Measurements from ENCODE around the gene MYO18B.

Gene MYO18B

GRCh38 chr22:26043031-26043430, 301.0 kb downstream of the MYO18B start:
- H3K36me3 ChIP-seq (ENCODE audit: control insufficient read depth, insufficient read depth, low read length) = no peaks in the 10 kb centered on the region
- no peaks in the 10 kb centered on the region for H3K9me3 ChIP-seq (ENCODE audit: control insufficient read depth, low read length)
- no peak overlapping the region for H3K4me3 ChIP-seq (ENCODE audit: insufficient read depth, low read depth, low read length)
- H3K27me3 ChIP-seq (ENCODE audit: control insufficient read depth, insufficient read depth, low read length, poor library complexity, severe bottlenecking) = no peaks in the 10 kb centered on the region
- H3K4me1 ChIP-seq (ENCODE audit: control insufficient read depth, insufficient read depth, low read length) = no peaks in the 10 kb centered on the region
- 89 to 94% methylated on average over 2 of the region's 2 CpGs for WGBS, 2 experiments
- H3K27ac ChIP-seq (ENCODE audit: insufficient read depth, low read depth, low read length, poor library complexity, severe bottlenecking) = no peak overlapping the region

DNA sequence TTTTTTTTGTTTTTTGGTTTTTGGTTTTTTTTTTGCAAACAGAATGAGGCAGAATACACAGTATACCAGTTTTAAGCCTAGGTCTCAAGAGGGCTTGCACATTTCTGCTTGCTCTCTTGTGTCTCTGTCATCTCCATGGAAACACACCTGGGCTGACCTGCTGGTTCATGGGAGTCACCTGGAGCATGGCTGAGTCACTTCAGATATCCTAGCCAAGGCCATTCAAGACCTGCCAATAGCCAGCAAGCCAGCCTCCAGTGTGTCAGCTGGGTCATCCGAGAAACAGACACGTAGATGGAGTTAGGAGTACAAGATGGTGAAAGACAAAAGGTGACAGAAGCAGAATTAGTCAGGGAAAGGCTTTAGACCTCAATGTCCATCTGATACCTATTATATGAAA, 303.1 kb downstream of the MYO18B start:
- H3K9me3 ChIP-seq (ENCODE audit: control insufficient read depth, low read length) = no peaks in the 10 kb centered on the region
- H3K4me3 ChIP-seq (ENCODE audit: insufficient read depth, low read depth, low read length) = no peak overlapping the region
- H3K4me1 ChIP-seq (ENCODE audit: control insufficient read depth, insufficient read depth, low read length) = peaks cover 3% of the 10 kb centered on the region
- no peak overlapping the region for H3K27ac ChIP-seq (ENCODE audit: insufficient read depth, low read depth, low read length, poor library complexity, severe bottlenecking)
- no peaks in the 10 kb centered on the region for H3K36me3 ChIP-seq (ENCODE audit: control insufficient read depth, insufficient read depth, low read length)
- 89 to 90% methylated on average over 2 of the region's 2 CpGs for WGBS, 2 experiments
- H3K27me3 ChIP-seq (ENCODE audit: control insufficient read depth, insufficient read depth, low read length, poor library complexity, severe bottlenecking) = no peaks in the 10 kb centered on the region

DNA sequence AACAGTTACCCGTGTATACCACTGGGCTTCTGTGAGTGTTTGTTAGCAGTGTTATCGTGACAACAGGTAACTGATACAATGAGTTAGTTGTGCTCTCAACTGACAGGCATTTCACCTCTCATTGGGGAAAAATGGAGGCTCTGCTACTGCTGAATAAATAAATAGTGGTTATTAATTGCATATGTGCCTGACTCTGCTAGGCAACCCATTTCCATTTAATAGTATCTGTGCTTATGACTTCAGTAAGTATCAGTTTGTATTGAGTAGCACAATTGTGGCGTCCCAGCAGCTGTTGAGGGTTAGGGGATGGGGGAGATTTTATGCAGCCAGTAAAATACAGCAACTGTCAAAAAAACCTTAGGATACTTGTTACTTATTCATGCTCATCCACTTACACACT, 303.9 kb downstream of the MYO18B start:
- 92 to 100% methylated on average over 2 to 3 of the region's 3 CpGs for WGBS, 2 experiments
- Histone ChIP-seq H3K4me1 (ENCODE audit: control insufficient read depth, insufficient read depth, low read length) (peaks cover 3% of the 10 kb centered on the region), H3K36me3 (ENCODE audit: control insufficient read depth, insufficient read depth, low read length) (no peaks in the 10 kb centered on the region), H3K27ac (ENCODE audit: insufficient read depth, low read depth, low read length, poor library complexity, severe bottlenecking) (no peak overlapping the region), H3K27me3 (ENCODE audit: control insufficient read depth, insufficient read depth, low read length, poor library complexity, severe bottlenecking) (no peaks in the 10 kb centered on the region), H3K9me3 (ENCODE audit: control insufficient read depth, low read length) (no peaks in the 10 kb centered on the region), H3K4me3 (ENCODE audit: insufficient read depth, low read depth, low read length) (no peak overlapping the region)

- 95 to 100% methylated on average over 2 of the region's 2 CpGs for WGBS, 2 experiments
- H3K4me3 ChIP-seq (ENCODE audit: insufficient read depth, low read depth, low read length) = no peak overlapping the region
- no peaks in the 10 kb centered on the region for H3K9me3 ChIP-seq (ENCODE audit: control insufficient read depth, low read length)
- no peaks in the 10 kb centered on the region for H3K27me3 ChIP-seq (ENCODE audit: control insufficient read depth, insufficient read depth, low read length, poor library complexity, severe bottlenecking)
- H3K36me3 ChIP-seq (ENCODE audit: control insufficient read depth, insufficient read depth, low read length) = no peaks in the 10 kb centered on the region
- peaks cover 3% of the 10 kb centered on the region for H3K4me1 ChIP-seq (ENCODE audit: control insufficient read depth, insufficient read depth, low read length)
- no peak overlapping the region for H3K27ac ChIP-seq (ENCODE audit: insufficient read depth, low read depth, low read length, poor library complexity, severe bottlenecking)
Measured at GRCh38 chr22:26047516-26047915, 305.5 kb downstream of the MYO18B start.

- peaks cover 3% of the 10 kb centered on the region for H3K4me1 ChIP-seq (ENCODE audit: control insufficient read depth, insufficient read depth, low read length)
- no peaks in the 10 kb centered on the region for H3K36me3 ChIP-seq (ENCODE audit: control insufficient read depth, insufficient read depth, low read length)
- H3K27ac ChIP-seq (ENCODE audit: insufficient read depth, low read depth, low read length, poor library complexity, severe bottlenecking) = no peak overlapping the region
- no peaks in the 10 kb centered on the region for H3K27me3 ChIP-seq (ENCODE audit: control insufficient read depth, insufficient read depth, low read length, poor library complexity, severe bottlenecking)
- 93 to 94% methylated on average over 8 of the region's 8 CpGs for WGBS, 2 experiments
- H3K9me3 ChIP-seq (ENCODE audit: control insufficient read depth, low read length) = no peaks in the 10 kb centered on the region
- H3K4me3 ChIP-seq (ENCODE audit: insufficient read depth, low read depth, low read length) = no peak overlapping the region
Measured at GRCh38 chr22:26047920-26048319, 305.9 kb downstream of the MYO18B start.

DNA sequence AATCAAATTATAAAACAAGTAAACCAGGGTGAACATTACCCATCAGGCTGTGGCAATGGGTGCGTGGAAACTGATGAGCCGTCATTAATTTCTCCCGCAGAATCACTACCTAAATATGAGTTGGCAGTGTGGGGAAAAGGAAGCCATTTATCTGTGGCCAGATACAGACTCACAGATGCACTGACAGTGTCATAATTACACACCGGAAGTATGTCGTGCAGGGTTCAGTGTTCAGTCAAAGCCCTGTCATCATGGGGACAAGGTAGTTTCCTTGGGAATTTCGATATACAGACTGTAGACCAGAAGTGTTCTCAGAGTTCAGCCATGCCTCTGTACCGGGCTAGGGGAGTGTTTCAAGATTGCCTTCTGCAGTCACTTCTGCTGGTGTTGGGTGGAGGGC, 308.1 kb downstream of the MYO18B start:
- 95 to 96% methylated on average over 7 of the region's 7 CpGs for WGBS, 2 experiments
- Histone ChIP-seq H3K36me3 (ENCODE audit: control insufficient read depth, insufficient read depth, low read length) (no peaks in the 10 kb centered on the region), H3K9me3 (ENCODE audit: control insufficient read depth, low read length) (no peaks in the 10 kb centered on the region), H3K4me3 (ENCODE audit: insufficient read depth, low read depth, low read length) (no peak overlapping the region), H3K4me1 (ENCODE audit: control insufficient read depth, insufficient read depth, low read length) (peaks cover 17% of the 10 kb centered on the region), H3K27ac (ENCODE audit: insufficient read depth, low read depth, low read length, poor library complexity, severe bottlenecking) (no peak overlapping the region), H3K27me3 (ENCODE audit: control insufficient read depth, insufficient read depth, low read length, poor library complexity, severe bottlenecking) (no peaks in the 10 kb centered on the region)

- H3K4me3 ChIP-seq (ENCODE audit: insufficient read depth, low read depth, low read length) = no peak overlapping the region
- no peaks in the 10 kb centered on the region for H3K9me3 ChIP-seq (ENCODE audit: control insufficient read depth, low read length)
- no peak overlapping the region for H3K27ac ChIP-seq (ENCODE audit: insufficient read depth, low read depth, low read length, poor library complexity, severe bottlenecking)
- 72 to 74% methylated on average over 4 of the region's 4 CpGs for WGBS, 2 experiments
- no peaks in the 10 kb centered on the region for H3K27me3 ChIP-seq (ENCODE audit: control insufficient read depth, insufficient read depth, low read length, poor library complexity, severe bottlenecking)
- no peaks in the 10 kb centered on the region for H3K36me3 ChIP-seq (ENCODE audit: control insufficient read depth, insufficient read depth, low read length)
- peaks cover 25% of the 10 kb centered on the region for H3K4me1 ChIP-seq (ENCODE audit: control insufficient read depth, insufficient read depth, low read length)
Measured at GRCh38 chr22:26053737-26054316, 311.8 kb downstream of the MYO18B start.

- Histone ChIP-seq H3K4me3 (ENCODE audit: insufficient read depth, low read depth, low read length) (no peak overlapping the region), H3K9me3 (ENCODE audit: control insufficient read depth, low read length) (no peaks in the 10 kb centered on the region), H3K36me3 (ENCODE audit: control insufficient read depth, insufficient read depth, low read length) (no peaks in the 10 kb centered on the region), H3K27ac (ENCODE audit: insufficient read depth, low read depth, low read length, poor library complexity, severe bottlenecking) (peak overlapping the region; percentile 57), H3K4me1 (ENCODE audit: control insufficient read depth, insufficient read depth, low read length) (peaks cover 25% of the 10 kb centered on the region), H3K27me3 (ENCODE audit: control insufficient read depth, insufficient read depth, low read length, poor library complexity, severe bottlenecking) (no peaks in the 10 kb centered on the region)
- WGBS, 2 experiments = 71 to 73% methylated on average over 6 of the region's 6 CpGs
Measured at GRCh38 chr22:26054841-26055605, 313.0 kb downstream of the MYO18B start.

GRCh38 chr22:26055693-26056092, 313.7 kb downstream of the MYO18B start:
- H3K4me1 ChIP-seq (ENCODE audit: control insufficient read depth, insufficient read depth, low read length) = peaks cover 25% of the 10 kb centered on the region
- no peak overlapping the region for H3K4me3 ChIP-seq (ENCODE audit: insufficient read depth, low read depth, low read length)
- H3K9me3 ChIP-seq (ENCODE audit: control insufficient read depth, low read length) = no peaks in the 10 kb centered on the region
- H3K36me3 ChIP-seq (ENCODE audit: control insufficient read depth, insufficient read depth, low read length) = no peaks in the 10 kb centered on the region
- WGBS, 2 experiments = 62 to 72% methylated on average over 1 of the region's 1 CpG
- H3K27ac ChIP-seq (ENCODE audit: insufficient read depth, low read depth, low read length, poor library complexity, severe bottlenecking) = peak overlapping the region; percentile 57
- no peaks in the 10 kb centered on the region for H3K27me3 ChIP-seq (ENCODE audit: control insufficient read depth, insufficient read depth, low read length, poor library complexity, severe bottlenecking)

GRCh38 chr22:26056455-26057200, 314.6 kb downstream of the MYO18B start:
- Histone ChIP-seq H3K9me3 (ENCODE audit: control insufficient read depth, low read length) (no peaks in the 10 kb centered on the region), H3K27me3 (ENCODE audit: control insufficient read depth, insufficient read depth, low read length, poor library complexity, severe bottlenecking) (no peaks in the 10 kb centered on the region), H3K4me3 (ENCODE audit: insufficient read depth, low read depth, low read length) (no peak overlapping the region), H3K36me3 (ENCODE audit: control insufficient read depth, insufficient read depth, low read length) (no peaks in the 10 kb centered on the region), H3K4me1 (ENCODE audit: control insufficient read depth, insufficient read depth, low read length) (peaks cover 25% of the 10 kb centered on the region), H3K27ac (ENCODE audit: insufficient read depth, low read depth, low read length, poor library complexity, severe bottlenecking) (no peak overlapping the region)
- WGBS, 2 experiments = 76 to 80% methylated on average over 11 of the region's 12 CpGs
